Nephron progenitor cell (in vitro differentiated cells): Measurements from ENCODE around the gene PDE7B.

Experiments
- DNase-seq: peaks from one replicate; pipeline ENCODE4 v3.0.0; 2021
- H3K27ac Mint-ChIP-seq: 2 replicates; pipeline ENCODE4 v1.8.0; 2021; ENCODE audit warnings: mild to moderate bottlenecking, moderate library complexity, mixed read lengths
- H3K27me3 Mint-ChIP-seq: 2 replicates; pipeline ENCODE4 v1.8.0; 2021; ENCODE audit warnings: mild to moderate bottlenecking, low read depth, mixed read lengths; ENCODE audit not compliant: poor library complexity
- H3K36me3 Mint-ChIP-seq: 2 replicates; pipeline ENCODE4 v1.8.0; 2021; ENCODE audit warnings: low read depth, mixed read lengths
- H3K4me1 Mint-ChIP-seq: 2 replicates; pipeline ENCODE4 v1.8.0; 2021; ENCODE audit warnings: mixed read lengths
- H3K4me3 Mint-ChIP-seq: 2 replicates; pipeline ENCODE4 v1.8.0; 2021; ENCODE audit warnings: mild to moderate bottlenecking, moderate library complexity, mixed read lengths
- H3K9me3 Mint-ChIP-seq: 2 replicates; pipeline ENCODE4 v1.8.0; 2021; ENCODE audit warnings: mild to moderate bottlenecking, moderate library complexity, mixed read lengths
- CTCF ChIP-seq: fragments of 200-600 bp; sonication (generic); IDR thresholded peaks from 2 replicates; pipeline ENCODE4 v1.5.0; 2021; ENCODE audit warnings: antibody characterized with exemption

The PDE7B gene

GRCh38 chr6:136201732-136202131, 350.2 kb downstream of the PDE7B start:
- Mint-ChIP-seq H3K4me1 (no peaks in the 10 kb centered on the region), H3K27ac (no peak overlapping the region), H3K9me3 (no peaks in the 10 kb centered on the region), H3K4me3 (no peak overlapping the region), H3K36me3 (no peaks in the 10 kb centered on the region), H3K27me3 (peaks cover 6% of the 10 kb centered on the region)
- DNase-seq: no peak
- TF ChIP-seq CTCF: no peak

GRCh38 chr6:136208783-136209182, 357.3 kb downstream of the PDE7B start:
- Mint-ChIP-seq H3K27ac (no peak overlapping the region), H3K36me3 (no peaks in the 10 kb centered on the region), H3K9me3 (no peaks in the 10 kb centered on the region), H3K4me3 (no peak overlapping the region), H3K27me3 (peaks cover 4% of the 10 kb centered on the region), H3K4me1 (no peaks in the 10 kb centered on the region)
- TF ChIP-seq CTCF: no peak
- DNase-seq: no peak

GRCh38 chr6:136209496-136209895, 358.0 kb downstream of the PDE7B start:
- Mint-ChIP-seq H3K9me3 (no peaks in the 10 kb centered on the region), H3K4me1 (no peaks in the 10 kb centered on the region), H3K36me3 (no peaks in the 10 kb centered on the region), H3K27ac (no peak overlapping the region), H3K4me3 (no peak overlapping the region), H3K27me3 (peaks cover 4% of the 10 kb centered on the region)
- TF ChIP-seq CTCF: no peak
- DNase-seq: no peak

GRCh38 chr6:136210398-136211165, 359.1 kb downstream of the PDE7B start:
- H3K27ac Mint-ChIP-seq: no peak overlapping the region
- no peak overlapping the region for H3K4me3 Mint-ChIP-seq
- no peaks in the 10 kb centered on the region for H3K4me1 Mint-ChIP-seq
- H3K9me3 Mint-ChIP-seq: no peaks in the 10 kb centered on the region
- H3K27me3 Mint-ChIP-seq: peaks cover 6% of the 10 kb centered on the region
- TF ChIP-seq CTCF: no peak
- no peak for DNase-seq
- H3K36me3 Mint-ChIP-seq: no peaks in the 10 kb centered on the region

- Mint-ChIP-seq H3K27ac (no peak overlapping the region), H3K4me1 (no peaks in the 10 kb centered on the region), H3K36me3 (no peaks in the 10 kb centered on the region), H3K27me3 (peaks cover 9% of the 10 kb centered on the region), H3K4me3 (no peak overlapping the region), H3K9me3 (no peaks in the 10 kb centered on the region)
- no peak for DNase-seq
- TF ChIP-seq CTCF: no peak
Measured at GRCh38 chr6:136212608-136213007, 361.1 kb downstream of the PDE7B start.

- H3K27ac Mint-ChIP-seq: no peak overlapping the region
- H3K27me3 Mint-ChIP-seq: peaks cover 13% of the 10 kb centered on the region
- H3K9me3 Mint-ChIP-seq: no peaks in the 10 kb centered on the region
- DNase-seq: no peak
- no peaks in the 10 kb centered on the region for H3K36me3 Mint-ChIP-seq
- H3K4me3 Mint-ChIP-seq: no peak overlapping the region
- no peaks in the 10 kb centered on the region for H3K4me1 Mint-ChIP-seq
- TF ChIP-seq CTCF: no peak
Measured at GRCh38 chr6:136213012-136213539, 361.6 kb downstream of the PDE7B start.
